GM18868 (cell line): ENCODE results near the gene SOX6.

Experiments
- ATAC-seq: cut with Tn5 transposase; IDR thresholded peaks from one replicate; pipeline ENCODE4 v1.9.1; 2021; ENCODE audit warnings: mild to moderate bottlenecking, moderate library complexity; ENCODE audit not compliant: unreplicated experiment

SOX6 gene

GRCh38 chr11:16365581-16366228, 9.4 kb upstream of the SOX6 start:
- ATAC-seq: no peak

GRCh38 chr11:16364254-16364653, 7.9 kb upstream of the SOX6 start:
- no peak for ATAC-seq

GRCh38 chr11:16363706-16364105, 7.4 kb upstream of the SOX6 start:
- no peak for ATAC-seq

DNA sequence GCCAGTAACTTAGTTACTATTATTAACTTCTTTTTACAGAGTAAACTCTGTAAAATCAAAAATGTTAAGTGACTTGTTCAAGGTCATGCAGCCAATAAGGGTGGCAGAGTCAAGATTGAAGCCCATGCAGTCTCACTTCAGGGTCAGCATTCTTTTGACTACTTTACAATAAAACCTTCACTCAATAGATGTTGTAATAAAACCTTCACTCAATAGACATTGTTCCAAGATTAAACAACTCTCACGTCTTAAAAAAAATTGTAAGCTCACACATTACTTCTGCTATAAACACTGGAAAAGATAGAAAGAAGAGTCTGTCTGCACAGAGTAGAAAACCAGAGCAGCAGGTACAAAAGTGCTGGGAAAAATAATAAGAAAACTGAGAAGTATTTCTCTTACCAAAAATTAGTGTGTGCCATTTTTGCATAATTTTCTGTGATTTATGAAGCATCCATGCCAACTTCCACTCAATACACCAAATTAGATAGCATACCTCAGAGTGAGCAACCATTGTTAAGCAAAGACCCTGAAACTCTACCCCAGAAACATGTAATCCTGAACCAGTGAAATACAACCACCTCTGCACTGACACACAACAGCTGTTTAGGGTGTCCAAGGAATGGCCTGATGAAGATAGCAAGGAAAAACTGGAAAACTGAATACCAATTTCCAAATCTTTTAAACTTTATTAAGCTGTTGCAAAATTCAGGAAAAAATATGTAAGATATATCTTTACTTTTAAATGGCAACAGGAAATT, 4.9 kb upstream of the SOX6 start:
- no peak for ATAC-seq

GRCh38 chr11:16359369-16359768, 3.0 kb upstream of the SOX6 start:
- ATAC-seq: no peak

- no peak for ATAC-seq
Observed at GRCh38 chr11:16358726-16359125, 2.4 kb upstream of the SOX6 start.

DNA sequence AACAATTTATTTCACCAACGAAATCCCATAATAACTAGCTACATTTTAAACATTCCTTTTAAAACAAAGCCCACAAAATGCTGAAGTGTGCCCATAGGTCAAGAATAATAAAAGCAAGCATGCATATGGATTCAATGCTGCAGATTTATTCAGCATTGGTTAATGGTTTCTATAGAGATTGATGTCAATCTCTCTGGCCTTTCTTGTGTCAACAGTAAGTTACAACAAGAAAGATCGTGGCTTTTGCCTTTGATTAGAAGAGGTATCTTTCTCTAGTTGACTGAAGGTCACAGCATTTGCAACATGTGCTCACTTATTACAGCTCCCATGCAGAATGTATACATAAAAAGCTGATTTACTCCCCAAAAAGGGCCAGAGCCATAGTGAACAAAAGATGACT, 1.4 kb upstream of the SOX6 start:
- ATAC-seq: no peak

GRCh38 chr11:16356761-16357393, 531 bp upstream of the SOX6 start:
- no peak for ATAC-seq

- ATAC-seq: no peak
Observed at GRCh38 chr11:16352707-16353106, 3.6 kb downstream of the SOX6 start.

DNA sequence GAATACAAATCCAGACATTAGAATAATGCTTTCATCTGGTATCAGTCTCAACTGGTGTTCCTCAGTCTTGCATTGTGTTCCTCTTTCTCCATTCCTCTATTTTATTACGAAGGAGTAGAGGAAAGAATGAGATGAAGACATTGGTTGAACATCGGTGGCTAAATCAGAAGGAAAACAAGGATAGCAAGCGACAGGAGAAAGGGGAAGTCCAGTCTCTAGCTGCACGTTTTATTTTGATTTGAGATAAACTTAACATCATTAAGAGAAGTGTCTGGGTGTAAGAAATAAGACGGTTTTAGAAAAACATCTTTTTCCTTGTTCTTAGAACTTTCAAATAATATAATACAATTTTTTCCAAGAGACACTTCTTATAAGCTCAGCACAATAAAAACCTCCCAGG, 6.2 kb downstream of the SOX6 start:
- no peak for ATAC-seq

DNA sequence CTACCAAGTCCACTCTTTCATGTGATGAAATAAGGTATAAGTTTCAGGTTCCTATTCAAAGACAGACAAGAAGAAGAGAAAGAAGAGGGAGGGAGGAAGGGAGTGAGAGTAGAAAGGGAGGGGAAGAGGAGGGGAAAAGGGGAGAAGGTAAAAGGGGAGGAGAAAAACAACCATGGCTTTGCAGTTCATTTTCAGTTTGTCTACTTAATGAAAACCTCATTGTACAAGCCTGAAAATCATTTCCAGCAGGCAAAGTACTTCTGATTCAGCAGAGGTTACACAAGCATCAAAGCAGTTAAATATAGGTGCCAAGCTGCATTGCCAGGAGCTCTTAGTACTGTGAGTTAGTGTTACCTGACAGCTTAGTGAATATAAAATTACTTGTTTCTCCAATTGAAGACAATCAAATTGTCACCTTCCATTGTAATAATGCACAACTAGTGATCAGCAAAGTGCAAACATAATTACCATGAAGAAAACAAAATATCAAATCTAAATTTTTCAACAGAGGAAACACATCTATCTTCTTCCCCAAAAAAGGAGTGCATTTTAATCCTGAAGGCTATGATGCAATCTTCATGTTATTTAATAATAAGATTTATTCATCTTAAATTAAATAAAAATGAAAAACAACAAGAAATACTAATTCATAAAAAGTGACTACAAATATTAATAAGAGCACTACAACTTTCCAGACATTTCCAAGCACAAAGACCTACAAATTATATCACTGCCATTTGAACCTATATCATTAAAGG, 8.2 kb downstream of the SOX6 start:
- no peak for ATAC-seq

- ATAC-seq: no peak
Observed at GRCh38 chr11:16346975-16347374, 9.4 kb downstream of the SOX6 start.

- no peak for ATAC-seq
Observed at GRCh38 chr11:16341853-16342252, 14.5 kb downstream of the SOX6 start.

DNA sequence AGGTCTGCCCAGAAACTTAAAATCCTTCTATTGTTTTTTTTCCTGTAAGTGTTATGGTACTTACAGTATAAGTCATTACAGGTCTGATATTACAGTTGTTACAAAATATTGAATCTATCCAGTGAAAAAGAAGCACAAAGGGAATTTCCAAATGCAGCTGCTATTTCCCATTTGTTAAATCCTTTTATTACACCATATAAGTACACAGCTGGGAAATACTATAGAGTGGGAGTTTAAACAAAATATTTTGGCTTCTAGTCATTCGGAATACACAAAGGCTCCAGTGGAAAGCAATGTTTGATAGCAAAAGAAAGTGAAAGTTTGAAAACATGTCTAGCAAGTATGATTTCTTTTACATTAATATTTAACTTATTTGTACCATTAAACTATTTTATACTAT, 18.0 kb downstream of the SOX6 start:
- no peak for ATAC-seq

DNA sequence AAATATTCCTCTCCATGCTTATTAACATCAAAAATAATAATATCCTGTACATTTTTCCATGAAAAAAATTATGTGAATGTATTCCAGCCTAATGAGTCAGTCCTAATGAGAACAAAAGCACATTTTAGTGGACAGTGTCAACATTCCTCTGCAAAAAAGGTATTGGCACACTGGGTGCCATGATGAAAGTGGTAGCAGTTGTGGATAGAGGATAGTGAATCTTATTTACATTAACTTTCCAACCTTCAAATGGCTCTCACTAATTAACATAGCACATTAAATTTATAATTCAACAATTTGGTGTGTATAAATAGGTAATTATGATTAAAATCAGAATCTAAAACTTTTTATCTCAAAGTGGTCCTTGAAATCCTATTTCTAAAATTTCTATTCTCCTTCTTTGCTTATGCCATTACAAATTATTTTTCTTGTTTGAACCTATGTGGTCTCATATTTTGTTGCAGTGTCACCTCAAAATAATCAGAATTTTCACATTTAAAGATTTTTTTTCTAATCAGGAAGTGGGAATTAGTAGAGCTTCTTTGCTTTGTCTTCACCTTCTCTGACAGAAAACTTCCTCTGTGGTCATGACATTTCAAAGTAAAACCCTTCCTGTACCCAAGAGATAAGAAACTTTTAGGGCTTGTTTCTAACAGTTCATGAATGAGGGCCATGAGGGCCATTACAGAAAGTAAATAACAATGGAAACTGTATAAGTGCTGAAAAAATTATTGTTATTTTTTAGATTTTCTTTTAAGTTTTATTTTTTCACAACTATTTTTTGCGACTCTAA, 18.7 kb downstream of the SOX6 start:
- ATAC-seq: no peak

- no peak for ATAC-seq
Observed at GRCh38 chr11:16336721-16337120, 19.6 kb downstream of the SOX6 start.

DNA sequence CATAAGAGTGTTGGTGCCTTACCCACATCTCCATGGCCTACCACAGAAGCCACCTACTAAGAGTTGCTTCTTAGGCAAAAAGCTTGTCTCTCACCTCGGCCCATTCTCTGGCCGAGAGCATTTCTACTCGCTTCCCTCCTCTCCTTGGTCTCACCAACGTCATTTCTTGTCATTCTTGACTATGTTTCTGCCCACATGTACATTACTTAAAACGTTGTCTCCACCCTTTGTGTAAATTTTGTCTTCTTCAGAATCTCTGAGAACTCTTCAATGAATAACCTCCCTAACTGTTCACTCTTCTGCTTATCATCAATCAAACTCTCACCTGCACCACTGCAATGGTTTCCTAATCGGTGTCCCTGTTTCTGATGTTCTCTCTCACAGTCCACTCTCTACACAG, 20.1 kb downstream of the SOX6 start:
- ATAC-seq: no peak

- ATAC-seq: no peak
Observed at GRCh38 chr11:16335236-16335962, 20.9 kb downstream of the SOX6 start.

DNA sequence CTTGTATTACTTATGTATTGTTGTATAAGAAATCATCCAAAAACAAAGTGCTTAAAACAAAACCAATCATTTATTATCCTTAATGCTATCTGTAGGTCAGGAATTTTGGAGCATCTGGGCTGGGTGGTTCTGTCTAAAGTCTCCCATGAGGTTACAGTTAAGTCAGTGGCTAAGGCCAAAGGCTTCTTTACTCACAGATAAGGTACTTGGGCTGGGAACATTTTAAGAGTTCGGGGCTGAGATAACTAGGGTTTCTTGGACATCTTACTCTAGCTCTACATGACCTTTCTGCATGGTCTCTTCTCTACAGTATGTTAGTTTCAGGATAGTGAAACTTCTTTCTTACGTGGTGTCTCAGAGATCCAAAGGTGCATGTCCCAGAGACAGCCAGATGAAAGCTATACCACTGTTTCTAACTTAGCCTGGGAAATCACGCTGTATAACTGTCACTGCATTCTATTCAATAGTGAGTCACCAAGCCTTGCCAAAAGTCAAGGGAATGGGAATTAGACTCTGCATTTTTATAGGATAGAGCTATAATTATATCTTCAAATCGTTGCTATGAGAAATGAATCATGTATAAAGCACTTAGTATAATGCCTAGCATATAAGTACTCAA, 29.6 kb downstream of the SOX6 start:
- no peak for ATAC-seq

- no peak for ATAC-seq
Observed at GRCh38 chr11:16322190-16322589, 34.2 kb downstream of the SOX6 start.
